Heart left ventricle (tissue), 16 donors: ENCODE data around the gene ANKRD52. TPM values are rescaled to one million over a fixed set of nuclear protein-coding genes. Genes with fewer than 3 reads are reported as not detected.

Source experiments
- ATAC-seq, 4 donors: fragments of 200-7000 bp; cut with Tn5 transposase; one replicate each; pipeline ENCODE4 v1.9.1; 2020 to 2022; ENCODE audit warnings: moderate library complexity in 4 of 4, mild to moderate bottlenecking in 3 of 4, moderate number of reproducible peaks in 1 of 4
- DNase-seq, 5 donors: peaks; one replicate each; pipeline ENCODE4 v3.0.0-alpha.2; 2020
- H3K27ac ChIP-seq, 12 donors: fragments of 200-600 bp; sonication (generic) in 4 of 12; one replicate each; pipeline versions ENCODE4 v1.5.0 to v1.8.0; 2016 to 2022; ENCODE audit warnings: mild to moderate bottlenecking in 2 of 12
- H3K27me3 ChIP-seq, 9 donors: fragments of 200-600 bp; sonication (generic) in 2 of 9; one replicate each; pipeline versions ENCODE4 v1.5.1 to v1.8.0; 2016 to 2022; ENCODE audit warnings: mild to moderate bottlenecking in 3 of 9
- H3K36me3 ChIP-seq, 9 donors: fragments of 200-600 bp; sonication (generic) in 2 of 9; one replicate each; pipeline versions ENCODE4 v1.5.0 to v1.8.0; 2018 to 2022; ENCODE audit warnings: mild to moderate bottlenecking in 2 of 9
- H3K4me1 ChIP-seq, 12 donors: fragments of 200-600 bp; sonication (generic) in 4 of 12; one replicate each; pipeline versions ENCODE4 v1.5.0 to v1.8.0; 2016 to 2022; ENCODE audit warnings: mild to moderate bottlenecking in 3 of 12
- H3K4me3 ChIP-seq, 12 donors: fragments of 200-600 bp; sonication (generic) in 4 of 12; one replicate each; pipeline versions ENCODE4 v1.5.0 to v1.8.0; 2017 to 2022; ENCODE audit warnings: mild to moderate bottlenecking in 9 of 12, moderate library complexity in 4 of 12
- H3K9me3 ChIP-seq, 12 donors: fragments of 200-600 bp; sonication (generic) in 4 of 12; one replicate each; pipeline versions ENCODE4 v1.5.0 to v1.8.0; 2016 to 2022; ENCODE audit warnings: mild to moderate bottlenecking in 1 of 12
- POLR2A ChIP-seq, 2 donors: fragments of 450-650 bp; IDR thresholded peaks; one replicate each; pipeline ENCODE4 v1.6.1; 2017; ENCODE audit warnings: antibody characterized with exemption in 2 of 2, mild to moderate bottlenecking in 2 of 2, moderate library complexity in 2 of 2
- WGBS, 4 donors: extraction: QIAGEN DNeasy Blood & Tissue Kit in 2 of 4; methylation state at CpG; one replicate each; pipeline versions ENCODE4 v1.1.5 to v1.1.7; 2013 to 2018; 5-methylcytosine and 5-hydroxymethylcytosine counted together
- intact Hi-C, 10 donors: fragments of 100-400 bp; cut with DNase I; formaldehyde crosslinking; loops; one replicate each; pipeline versions ENCODE4 v1.11.1 to v1.14.2; 2022
- polyA plus RNA-seq, 2 donors: library from polyadenylated mRNA; stranded (reverse); fragments of 200-250 nt; gene quantifications; one replicate each; pipeline ENCODE4 v1.2.3, GENCODE V29; 2013
- total RNA-seq, 9 donors: library from RNA; depleted of rRNA in 2 of 9; stranded (reverse); fragments of >200 nt in 2 of 9; fragmentation: NEBNext Ultra II Directional in 3 of 9; extraction: Animal tissue kit (Norgen Biotek cat#: 25700) in 3 of 9; gene quantifications; one replicate each; pipeline versions ENCODE4 v1.1.0 to v1.2.4, GENCODE V29; 2016 to 2023
- TF ChIP-seq, protein P1 (sequence below), 12 donors: fragments of 200-600 bp; sonication (generic) in 4 of 12; IDR thresholded peaks; one replicate each; pipeline versions ENCODE4 v1.5.0 to v1.8.0; 2018 to 2022; ENCODE audit warnings: antibody characterized with exemption in 12 of 12, mild to moderate bottlenecking in 5 of 12
- donor health status: ischemic (EF 13 %, LVEDD 7.1; RV severe dilation, severe dysfunction).
- donor health status: healthy with polysubstance abuse.
- donor health status: DM: no; HTN: yes; CAD: no.
- donor health status: DM: no; HTN: no; CAD: no.
- donor health status: ischemic (EF 25% LVEDD 6.9; RV normal size, moderate dysfunction).
- donor health status: ischemic (EF 25% LVEDD 5.7; RV mildly dilated, moderate dysfunction).
- donor health status: healthy.
- donor health status: DM: yes; HTN: yes; CAD: no.
- donor health status: ischemic (EF 35%, LVEDD 5.7; RV mildly dilated, moderate dysfunction).
- donor health status: nonischemic (EF 11% LVEDD 7.7; RV severe dilation, severe dysfunction).
- donor health status: DM: yes; HTN: yes; CAD: no.
- donor health status: PGD.
- donor health status: ischemic (EF 29% LVEDD 5.4; RV normal size, mild dysfunction).
- donor health status: nonischemic (EF 23%, LVEDD 6.1; RV moderate dilation, normal function).

ANKRD52 gene
- total and polyA plus RNA-seq, 11 donors, result 12.2 to 40.6 (median 28.0) TPM

DNA sequence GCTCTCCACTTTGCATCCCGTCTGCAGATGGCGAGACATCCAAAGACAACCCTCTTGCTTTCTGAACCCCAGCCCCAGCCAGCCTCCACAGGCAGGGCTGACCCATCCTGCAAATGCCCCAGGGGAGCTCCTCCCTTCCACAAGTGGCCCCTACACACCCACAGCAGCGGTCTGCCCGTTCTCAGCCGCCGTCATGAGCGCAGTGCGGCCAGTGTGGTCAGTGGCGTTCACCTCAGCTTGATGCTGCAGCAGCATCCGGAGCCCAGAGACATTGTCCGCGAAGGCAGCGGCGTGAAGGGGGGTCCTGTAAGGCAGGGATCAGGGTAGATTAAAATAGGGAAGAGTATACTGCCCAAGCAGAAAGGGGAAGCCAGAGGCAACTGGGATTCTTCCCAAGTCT, 13.7 kb downstream of the ANKRD52 start:
- Histone ChIP-seq H3K9me3 (no peaks in the 10 kb centered on the region), H3K36me3 (peaks cover 0 to 100% (median 98%) of the 10 kb centered on the region in 9 donors), H3K4me1 (peaks cover 0 to 14% (median 6%) of the 10 kb centered on the region in 12 donors), H3K27ac (peak overlapping the region in 1 of 12 donors; percentile 42), H3K4me3 (no peak overlapping the region), H3K27me3 (no peaks in the 10 kb centered on the region)
- 85 to 90% (median 89%) methylated on average over 14 of the region's 14 CpGs for WGBS, 4 donors
- TF ChIP-seq, protein P1, sequence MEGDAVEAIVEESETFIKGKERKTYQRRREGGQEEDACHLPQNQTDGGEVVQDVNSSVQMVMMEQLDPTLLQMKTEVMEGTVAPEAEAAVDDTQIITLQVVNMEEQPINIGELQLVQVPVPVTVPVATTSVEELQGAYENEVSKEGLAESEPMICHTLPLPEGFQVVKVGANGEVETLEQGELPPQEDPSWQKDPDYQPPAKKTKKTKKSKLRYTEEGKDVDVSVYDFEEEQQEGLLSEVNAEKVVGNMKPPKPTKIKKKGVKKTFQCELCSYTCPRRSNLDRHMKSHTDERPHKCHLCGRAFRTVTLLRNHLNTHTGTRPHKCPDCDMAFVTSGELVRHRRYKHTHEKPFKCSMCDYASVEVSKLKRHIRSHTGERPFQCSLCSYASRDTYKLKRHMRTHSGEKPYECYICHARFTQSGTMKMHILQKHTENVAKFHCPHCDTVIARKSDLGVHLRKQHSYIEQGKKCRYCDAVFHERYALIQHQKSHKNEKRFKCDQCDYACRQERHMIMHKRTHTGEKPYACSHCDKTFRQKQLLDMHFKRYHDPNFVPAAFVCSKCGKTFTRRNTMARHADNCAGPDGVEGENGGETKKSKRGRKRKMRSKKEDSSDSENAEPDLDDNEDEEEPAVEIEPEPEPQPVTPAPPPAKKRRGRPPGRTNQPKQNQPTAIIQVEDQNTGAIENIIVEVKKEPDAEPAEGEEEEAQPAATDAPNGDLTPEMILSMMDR (IDR thresholded peaks at IDR 0.05), result no peak
- no peak for TF ChIP-seq POLR2A (IDR thresholded peaks at IDR 0.05)
- ATAC-seq (no peak), DNase-seq (peak in 1 of 5 donors; percentile 40)
- intact Hi-C loops, result no loop called here

DNA sequence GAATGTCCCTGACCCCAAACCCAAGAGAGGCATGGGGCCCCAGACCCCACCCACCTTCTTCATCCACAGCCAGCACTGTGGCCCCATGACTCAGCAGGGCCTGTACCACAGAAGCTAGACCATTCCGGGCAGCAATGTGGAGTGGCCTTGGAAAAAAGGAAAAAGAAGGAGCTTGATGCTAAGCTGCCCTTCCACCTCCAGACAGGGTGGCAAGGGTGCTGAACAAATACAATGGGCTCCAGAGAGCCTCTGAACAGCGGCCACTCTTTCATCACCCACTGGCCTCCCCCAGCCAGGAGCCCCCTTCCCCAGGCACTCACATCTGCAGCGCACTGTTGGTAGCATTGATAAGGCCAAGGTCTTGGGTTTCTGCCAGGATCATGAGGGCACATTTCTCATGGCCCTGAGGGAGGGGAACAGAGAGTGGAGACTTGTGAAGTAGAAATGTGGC, 14.4 kb downstream of the ANKRD52 start:
- H3K27me3 ChIP-seq, result no peaks in the 10 kb centered on the region
- H3K27ac ChIP-seq, result peak overlapping the region in 1 of 12 donors; percentile 42
- DNase-seq (peak in 1 of 5 donors; percentile 37), ATAC-seq (peak; percentile 25 to 66 (median 60))
- H3K4me3 ChIP-seq, result no peak overlapping the region
- TF ChIP-seq POLR2A (IDR thresholded peaks at IDR 0.05), result no peak
- TF ChIP-seq, protein P1 (IDR thresholded peaks at IDR 0.05), result no peak
- no peaks in the 10 kb centered on the region for H3K9me3 ChIP-seq
- peaks cover 0 to 14% (median 6%) of the 10 kb centered on the region in 12 donors for H3K4me1 ChIP-seq
- intact Hi-C loops, result no loop called here
- WGBS, 4 donors, result 44 to 76% (median 64%) methylated on average over 2 to 3 of the region's 3 CpGs
- H3K36me3 ChIP-seq, result peaks cover 0 to 99% (median 94%) of the 10 kb centered on the region in 9 donors

DNA sequence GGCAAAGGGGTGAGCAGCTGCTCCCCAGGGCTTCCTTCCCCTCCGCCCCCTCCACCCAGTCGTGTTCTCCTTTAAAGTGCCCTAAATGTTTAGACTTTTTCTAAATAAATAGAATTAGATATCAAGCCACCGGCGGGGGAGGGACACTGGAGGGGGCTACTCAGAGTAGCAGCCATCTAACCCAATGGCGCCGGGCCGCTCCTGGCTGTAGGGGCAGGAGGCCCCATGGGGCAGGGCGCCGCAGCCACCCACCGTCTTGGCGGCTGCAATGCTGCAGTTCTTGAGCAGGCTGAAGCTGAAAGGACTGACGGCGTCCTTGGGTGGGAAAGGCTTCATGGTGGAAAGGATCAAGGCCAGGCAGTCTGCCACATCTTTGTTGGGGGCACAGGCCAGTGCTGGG, 15.2 kb downstream of the ANKRD52 start:
- Histone ChIP-seq H3K27ac (no peak overlapping the region), H3K27me3 (no peaks in the 10 kb centered on the region), H3K4me3 (no peak overlapping the region), H3K4me1 (peaks cover 0 to 14% (median 6%) of the 10 kb centered on the region in 12 donors), H3K36me3 (peaks cover 0 to 95% (median 87%) of the 10 kb centered on the region in 9 donors), H3K9me3 (no peaks in the 10 kb centered on the region)
- ATAC-seq, result no peak
- 91 to 95% (median 94%) methylated on average over 12 to 13 of the region's 13 CpGs for WGBS, 4 donors
- peak in 1 of 5 donors; percentile 40 for DNase-seq
- no peak for TF ChIP-seq POLR2A (IDR thresholded peaks at IDR 0.05)
- TF ChIP-seq, protein P1 (IDR thresholded peaks at IDR 0.05), result no peak
- intact Hi-C loops, result no loop called here

DNA sequence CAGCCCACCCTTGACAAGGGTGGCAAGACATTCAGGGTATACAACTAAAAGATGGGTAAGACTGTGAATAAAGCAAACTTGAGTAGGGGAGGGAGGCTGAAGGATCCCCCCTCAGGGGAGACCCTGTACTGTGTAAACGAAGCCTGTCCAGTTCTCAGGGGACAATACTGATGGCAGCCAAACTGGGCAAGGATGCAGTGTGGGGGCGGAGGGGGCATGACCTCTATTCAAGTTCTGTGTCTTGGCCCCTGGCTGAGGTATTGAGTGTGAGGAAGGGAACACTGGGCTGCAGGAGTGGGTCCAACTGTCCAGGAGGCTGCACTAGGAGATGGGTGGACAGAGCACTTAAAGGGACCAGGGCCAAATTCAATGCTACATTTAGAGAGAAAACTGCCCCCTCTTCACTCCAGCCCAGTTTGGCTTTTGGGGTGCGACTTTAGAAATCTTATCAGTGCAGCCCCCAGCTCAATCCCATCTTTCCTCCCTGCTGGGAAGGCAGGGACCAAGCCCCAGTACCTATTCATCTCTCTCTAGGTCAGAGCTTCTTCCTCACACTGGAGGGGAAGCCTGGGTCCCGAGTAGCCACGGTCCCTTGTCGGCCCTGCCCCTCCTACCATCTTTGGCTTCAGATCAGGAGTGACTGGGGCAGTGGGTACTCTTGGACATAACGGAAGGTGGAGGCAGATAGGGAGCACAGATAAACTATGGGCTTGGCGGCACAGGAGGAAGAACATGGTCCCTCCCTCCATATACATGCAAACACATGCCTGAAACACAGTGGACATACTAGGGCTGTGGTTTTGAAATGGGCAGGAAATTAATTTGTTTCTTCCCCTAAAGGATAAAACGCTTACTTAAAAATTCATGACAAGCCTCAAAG, 16.5 kb downstream of the ANKRD52 start:
- DNase-seq, result peak in 1 of 5 donors; percentile 19
- intact Hi-C loops, result no loop called here
- ATAC-seq, result no peak
- H3K27me3 ChIP-seq, result no peaks in the 10 kb centered on the region
- H3K36me3 ChIP-seq, result peaks cover 0 to 86% (median 73%) of the 10 kb centered on the region in 9 donors
- WGBS, 4 donors, result 78 to 83% (median 82%) methylated on average over 9 of the region's 9 CpGs
- H3K4me1 ChIP-seq, result peaks cover 0 to 14% (median 6%) of the 10 kb centered on the region in 12 donors
- TF ChIP-seq POLR2A (IDR thresholded peaks at IDR 0.05), result no peak
- TF ChIP-seq, protein P1 (IDR thresholded peaks at IDR 0.05), result no peak
- no peak overlapping the region for H3K27ac ChIP-seq
- H3K9me3 ChIP-seq, result no peaks in the 10 kb centered on the region
- no peak overlapping the region for H3K4me3 ChIP-seq
